Mucosa of rectum (tissue), 2 donors: ENCODE data around the gene POLR2F.

Experiments used
- H3K27ac ChIP-seq, 2 donors: one replicate each; pipeline ENCODE4 v1.7.0; 2013; ENCODE audit warnings: inconsistent platforms in 2 of 2, low read depth in 2 of 2, low read length in 2 of 2
- H3K27me3 ChIP-seq, 2 donors: one replicate each; pipeline ENCODE4 v1.7.0; 2013; ENCODE audit warnings: low read length in 2 of 2; ENCODE audit not compliant: control insufficient read depth in 2 of 2, insufficient read depth in 2 of 2
- H3K36me3 ChIP-seq, 2 donors: one replicate each; pipeline ENCODE4 v1.7.0; 2013; ENCODE audit warnings: low read length in 2 of 2; ENCODE audit not compliant: control insufficient read depth in 2 of 2, insufficient read depth in 2 of 2
- H3K4me1 ChIP-seq, 2 donors: one replicate each; pipeline ENCODE4 v1.7.0; 2013; ENCODE audit warnings: low read length in 2 of 2, mild to moderate bottlenecking in 1 of 2; ENCODE audit not compliant: control insufficient read depth in 2 of 2, insufficient read depth in 2 of 2
- H3K4me3 ChIP-seq, 2 donors: one replicate each; pipeline ENCODE4 v1.7.0; 2013; ENCODE audit warnings: low read length in 2 of 2
- H3K9ac ChIP-seq, 2 donors: one replicate each; pipeline ENCODE4 v1.7.0; 2013; ENCODE audit warnings: low read length in 2 of 2, low read depth in 1 of 2, mild to moderate bottlenecking in 1 of 2
- H3K9me3 ChIP-seq, 2 donors: one replicate each; pipeline ENCODE4 v1.7.0; 2013; ENCODE audit warnings: low read length in 2 of 2; ENCODE audit not compliant: control insufficient read depth in 2 of 2
- donor health status: healthy.
- donor health status: Normal muscosa, but diverticular disease.

POLR2F gene

GRCh38 chr22:37953437-37954179 is at the start of gene POLR2F, which contains the start of gene C22orf23:
TSS of gene POLR2F (plus strand) at chr22:37953699. CDS start at chr22:37953788, 89 bp downstream.
TSS of gene C22orf23 (minus strand) at chr22:37953601. CDS start at chr22:37953149, 452 bp downstream.
- peak within 1 kb of the TSS; percentile 91 to 98 for H3K9ac ChIP-seq
- H3K9me3 ChIP-seq, result no peaks in the 10 kb centered on the region
- H3K27ac ChIP-seq, result peak within 1 kb of the TSS; percentile 21 to 52
- H3K4me3 ChIP-seq, result peak within 1 kb of the TSS; percentile 90 to 99
- H3K36me3 ChIP-seq, result peaks cover 17% of the 10 kb centered on the region in 2 donors
- peaks cover 0 to 3% of the 10 kb centered on the region in 2 donors for H3K27me3 ChIP-seq
- H3K4me1 ChIP-seq, result peaks cover 15 to 20% of the 10 kb centered on the region in 2 donors

- H3K9me3 ChIP-seq, result no peaks in the 10 kb centered on the region
- H3K27ac ChIP-seq, result peak overlapping the region; percentile 68
- no peaks in the 10 kb centered on the region for H3K36me3 ChIP-seq
- H3K4me3 ChIP-seq, result peak overlapping the region in 1 of 2 donors; percentile 67
- H3K27me3 ChIP-seq, result no peaks in the 10 kb centered on the region
- peaks cover 9 to 16% of the 10 kb centered on the region in 2 donors for H3K4me1 ChIP-seq
- peak overlapping the region in 1 of 2 donors; percentile 64 for H3K9ac ChIP-seq
Observed at GRCh38 chr22:37904572-37905533, 48.6 kb upstream of the POLR2F start.

GRCh38 chr22:37905534-37906363 is 47.8 kb upstream of the POLR2F start, which contains the start of gene MICALL1:
TSS of gene MICALL1 (plus strand) at chr22:37906297. CDS start at chr22:37906423, 126 bp downstream.
- H3K4me1 ChIP-seq, result peaks cover 9 to 16% of the 10 kb centered on the region in 2 donors
- H3K9ac ChIP-seq, result peak within 1 kb of the TSS; percentile 78 to 80
- H3K9me3 ChIP-seq, result no peaks in the 10 kb centered on the region
- H3K36me3 ChIP-seq, result peaks cover 0 to 3% of the 10 kb centered on the region in 2 donors
- peak within 1 kb of the TSS; percentile 68 for H3K27ac ChIP-seq
- peak within 1 kb of the TSS; percentile 69 to 77 for H3K4me3 ChIP-seq
- H3K27me3 ChIP-seq, result no peaks in the 10 kb centered on the region

GRCh38 chr22:37906364-37907008 is 47.0 kb upstream of the POLR2F start:
- Histone ChIP-seq H3K4me1 (peaks cover 9 to 16% of the 10 kb centered on the region in 2 donors), H3K27me3 (no peaks in the 10 kb centered on the region), H3K4me3 (peak overlapping the region; percentile 69 to 77), H3K36me3 (peaks cover 0 to 4% of the 10 kb centered on the region in 2 donors), H3K27ac (peak overlapping the region; percentile 14 to 61), H3K9ac (peak overlapping the region; percentile 78 to 80), H3K9me3 (no peaks in the 10 kb centered on the region)

GRCh38 chr22:37907036-37907954 is 46.2 kb upstream of the POLR2F start:
- Histone ChIP-seq H3K4me3 (peak overlapping the region; percentile 69 to 77), H3K9ac (peak overlapping the region; percentile 78 to 80), H3K27ac (peak overlapping the region; percentile 14 to 61), H3K9me3 (no peaks in the 10 kb centered on the region), H3K36me3 (peaks cover 2 to 4% of the 10 kb centered on the region in 2 donors), H3K27me3 (no peaks in the 10 kb centered on the region), H3K4me1 (peaks cover 9 to 16% of the 10 kb centered on the region in 2 donors)

- H3K27me3 ChIP-seq, result no peaks in the 10 kb centered on the region
- H3K4me1 ChIP-seq, result peaks cover 9 to 16% of the 10 kb centered on the region in 2 donors
- H3K27ac ChIP-seq, result no peak overlapping the region
- H3K9ac ChIP-seq, result no peak overlapping the region
- peaks cover 5 to 10% of the 10 kb centered on the region in 2 donors for H3K36me3 ChIP-seq
- no peaks in the 10 kb centered on the region for H3K9me3 ChIP-seq
- no peak overlapping the region for H3K4me3 ChIP-seq
Observed at GRCh38 chr22:37909766-37910165, 43.7 kb upstream of the POLR2F start.

GRCh38 chr22:37910890-37911672 is 42.4 kb upstream of the POLR2F start:
- no peaks in the 10 kb centered on the region for H3K9me3 ChIP-seq
- H3K27ac ChIP-seq, result peak overlapping the region; percentile 15 to 48
- no peak overlapping the region for H3K4me3 ChIP-seq
- peaks cover 6 to 11% of the 10 kb centered on the region in 2 donors for H3K4me1 ChIP-seq
- no peaks in the 10 kb centered on the region for H3K27me3 ChIP-seq
- H3K36me3 ChIP-seq, result peaks cover 5 to 10% of the 10 kb centered on the region in 2 donors
- no peak overlapping the region for H3K9ac ChIP-seq

GRCh38 chr22:37911697-37912096 is 41.8 kb upstream of the POLR2F start:
- peaks cover 5 to 11% of the 10 kb centered on the region in 2 donors for H3K4me1 ChIP-seq
- peaks cover 10 to 16% of the 10 kb centered on the region in 2 donors for H3K36me3 ChIP-seq
- no peaks in the 10 kb centered on the region for H3K27me3 ChIP-seq
- no peak overlapping the region for H3K9ac ChIP-seq
- H3K27ac ChIP-seq, result peak overlapping the region in 1 of 2 donors; percentile 43
- no peaks in the 10 kb centered on the region for H3K9me3 ChIP-seq
- no peak overlapping the region for H3K4me3 ChIP-seq
